BLaER1 (cell line): Measurements from ENCODE around the gene RASGEF1C.
A peak's percentile ranks its signal among the peaks of the same experiment; 100 is the strongest.

Source experiments
- H3K27ac ChIP-seq: shearing (Covaris generic); formaldehyde crosslinking; 2 replicates; pipeline ENCODE4 v1.8.1; 2022
- H3K27me3 ChIP-seq: shearing (Covaris generic); formaldehyde crosslinking; 2 replicates; pipeline ENCODE4 v1.8.1; 2022
- H3K36me3 ChIP-seq: shearing (Covaris generic); formaldehyde crosslinking; 2 replicates; pipeline ENCODE4 v1.8.1; 2022
- H3K4me1 ChIP-seq: shearing (Covaris generic); formaldehyde crosslinking; 2 replicates; pipeline ENCODE4 v1.8.1; 2022
- H3K4me2 ChIP-seq: shearing (Covaris generic); formaldehyde crosslinking; 2 replicates; pipeline ENCODE4 v1.8.1; 2022
- H3K4me3 ChIP-seq: shearing (Covaris generic); formaldehyde crosslinking; 2 replicates; pipeline ENCODE4 v1.8.1; 2022
- H3K9ac ChIP-seq: shearing (Covaris generic); formaldehyde crosslinking; 2 replicates; pipeline ENCODE4 v1.8.1; 2022
- H3K9me3 ChIP-seq: shearing (Covaris generic); formaldehyde crosslinking; 2 replicates; pipeline ENCODE4 v1.8.1; 2022
- H4K20me1 ChIP-seq: shearing (Covaris generic); formaldehyde crosslinking; 2 replicates; pipeline ENCODE4 v1.8.1; 2022
- Cebpa-rat ChIP-seq: shearing (Covaris generic); IDR thresholded peaks from 2 replicates; pipeline ENCODE4 v1.8.1; 2022

The RASGEF1C gene

DNA sequence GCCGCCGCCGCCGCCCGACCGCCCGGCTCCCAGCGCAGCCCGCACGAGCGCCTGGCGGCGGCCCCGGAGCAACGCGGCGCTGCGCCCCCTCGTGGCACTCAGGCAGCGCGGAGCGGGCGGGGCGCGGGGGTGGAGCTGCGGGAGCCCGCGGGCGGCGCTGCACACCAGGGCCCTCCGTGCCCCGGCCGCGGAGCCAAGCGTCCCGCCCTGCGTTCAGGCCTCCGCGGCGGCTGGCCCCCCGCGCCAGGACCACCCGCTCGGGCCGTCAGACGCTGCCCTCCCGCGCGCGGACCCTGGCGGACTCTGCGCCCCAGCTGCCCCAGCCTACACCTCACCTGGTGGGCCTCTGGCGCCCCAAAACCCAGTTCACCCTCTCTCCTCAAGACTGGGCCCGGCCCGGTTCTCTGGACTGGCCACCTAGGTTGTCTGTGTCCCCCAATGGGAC is at the start of gene RASGEF1C:
Gene RASGEF1C, minus strand, starts transcription at position 75 of the 445 bp plus-strand sequence. CDS start 71,159 bp downstream, outside the sequence.
- Histone ChIP-seq H3K4me3 (peak within 1 kb of the TSS; percentile 73), H3K4me1 (peaks cover 19% of the 10 kb centered on the region), H3K36me3 (no peaks in the 10 kb centered on the region), H3K27ac (no peak within 1 kb of the TSS), H3K27me3 (peaks cover 8% of the 10 kb centered on the region), H4K20me1 (no peaks in the 10 kb centered on the region), H3K4me2 (peak within 1 kb of the TSS; percentile 89), H3K9ac (peak within 1 kb of the TSS; percentile 75), H3K9me3 (no peaks in the 10 kb centered on the region)
- no peak for TF ChIP-seq Cebpa-rat

DNA sequence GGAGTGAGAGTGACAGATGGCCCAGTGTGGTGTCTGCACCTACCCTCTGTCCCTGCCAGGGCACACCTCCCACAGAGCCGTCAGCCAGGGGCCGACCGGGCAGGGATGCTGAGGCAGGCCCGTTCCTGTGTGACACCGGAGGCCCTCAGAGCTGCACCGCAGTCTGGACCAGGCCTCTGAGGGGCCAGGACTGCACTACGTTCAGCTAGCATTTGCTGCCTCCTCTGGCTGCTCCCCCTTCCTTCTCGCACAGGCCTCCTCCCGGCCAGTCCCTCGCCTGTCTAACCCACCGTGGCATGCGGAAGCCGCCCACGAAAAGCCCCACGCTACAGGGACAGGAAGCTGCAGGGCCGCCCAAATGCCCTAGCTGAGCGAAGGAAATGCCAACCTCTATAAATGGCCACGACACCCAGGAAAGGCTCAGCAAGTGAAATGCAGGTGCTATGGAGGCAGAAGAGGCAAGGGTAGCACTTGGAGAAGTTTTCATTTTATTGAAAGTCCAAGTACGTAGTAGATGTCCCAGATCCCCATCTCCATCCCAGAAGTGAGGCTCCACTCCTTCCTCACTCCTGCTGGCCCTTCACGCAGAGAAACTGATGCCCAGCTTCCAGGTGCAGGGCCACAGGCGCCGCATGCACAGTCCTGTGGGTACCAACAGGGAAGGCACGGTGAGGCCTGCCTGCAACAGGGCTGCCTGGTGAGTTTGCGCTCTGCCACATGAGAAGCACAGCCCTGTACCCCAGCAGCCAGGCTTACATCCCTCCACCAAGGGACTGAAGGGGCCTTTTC is 44.2 kb upstream of the RASGEF1C start:
- peak overlapping the region; percentile 42 for H3K4me3 ChIP-seq
- TF ChIP-seq Cebpa-rat = no peak
- H4K20me1 ChIP-seq = no peaks in the 10 kb centered on the region
- no peaks in the 10 kb centered on the region for H3K4me1 ChIP-seq
- H3K27ac ChIP-seq = no peak overlapping the region
- H3K4me2 ChIP-seq = no peak overlapping the region
- no peak overlapping the region for H3K9ac ChIP-seq
- H3K27me3 ChIP-seq = no peaks in the 10 kb centered on the region
- peaks cover 98% of the 10 kb centered on the region for H3K36me3 ChIP-seq
- H3K9me3 ChIP-seq = peaks cover 100% of the 10 kb centered on the region

DNA sequence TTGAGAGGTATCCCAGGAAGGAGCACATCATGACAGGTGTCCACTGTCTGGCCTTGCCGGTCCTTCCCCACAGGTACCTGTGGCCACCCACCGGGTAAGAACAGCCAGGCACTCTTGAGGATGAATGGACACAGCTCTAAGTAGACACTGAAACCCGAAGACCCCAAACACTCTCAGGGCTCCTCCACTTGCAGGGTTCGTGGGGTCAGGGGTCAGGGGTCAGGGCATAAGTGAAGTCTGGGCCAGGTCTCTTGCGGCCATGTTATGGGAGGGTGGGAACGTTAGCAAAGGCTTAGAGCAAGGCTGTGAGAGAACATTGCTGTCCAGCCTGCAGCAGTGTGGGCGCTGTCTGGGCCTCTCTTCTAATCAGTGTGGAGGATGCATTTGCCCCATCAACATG is 42.9 kb upstream of the RASGEF1C start:
- Histone ChIP-seq H3K4me3 (0 out of 2 replicates have a peak overlapping the region, but pooled peaks have one; percentile 42), H3K27me3 (no peaks in the 10 kb centered on the region), H3K4me2 (no peak overlapping the region), H3K4me1 (no peaks in the 10 kb centered on the region), H3K36me3 (peaks cover 98% of the 10 kb centered on the region), H4K20me1 (no peaks in the 10 kb centered on the region), H3K9me3 (peaks cover 99% of the 10 kb centered on the region), H3K27ac (no peak overlapping the region), H3K9ac (no peak overlapping the region)
- no peak for TF ChIP-seq Cebpa-rat

DNA sequence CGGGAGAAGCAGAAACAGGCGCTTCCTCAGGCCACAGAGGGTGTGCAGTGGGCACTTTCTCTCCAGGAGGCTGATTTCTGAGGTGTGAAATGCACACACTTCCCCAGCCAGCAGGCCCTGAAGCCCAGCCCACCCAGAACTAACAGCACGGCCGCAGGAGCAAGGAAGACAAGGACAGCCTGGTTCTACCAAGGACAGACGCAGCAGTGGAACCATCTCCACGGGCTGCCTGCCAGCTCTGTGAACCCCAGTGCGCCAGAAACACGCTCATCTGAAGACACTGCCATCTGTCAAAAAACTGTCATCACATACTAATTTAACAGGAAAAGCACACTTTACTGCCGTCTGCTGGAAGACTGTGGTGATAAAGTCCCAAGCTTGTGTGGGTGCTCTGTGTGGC is 42.1 kb upstream of the RASGEF1C start:
- no peak overlapping the region for H3K27ac ChIP-seq
- TF ChIP-seq Cebpa-rat = no peak
- no peak overlapping the region for H3K4me3 ChIP-seq
- no peaks in the 10 kb centered on the region for H3K4me1 ChIP-seq
- no peak overlapping the region for H3K9ac ChIP-seq
- H3K27me3 ChIP-seq = no peaks in the 10 kb centered on the region
- peaks cover 98% of the 10 kb centered on the region for H3K36me3 ChIP-seq
- H4K20me1 ChIP-seq = no peaks in the 10 kb centered on the region
- H3K9me3 ChIP-seq = peaks cover 97% of the 10 kb centered on the region
- H3K4me2 ChIP-seq = no peak overlapping the region

DNA sequence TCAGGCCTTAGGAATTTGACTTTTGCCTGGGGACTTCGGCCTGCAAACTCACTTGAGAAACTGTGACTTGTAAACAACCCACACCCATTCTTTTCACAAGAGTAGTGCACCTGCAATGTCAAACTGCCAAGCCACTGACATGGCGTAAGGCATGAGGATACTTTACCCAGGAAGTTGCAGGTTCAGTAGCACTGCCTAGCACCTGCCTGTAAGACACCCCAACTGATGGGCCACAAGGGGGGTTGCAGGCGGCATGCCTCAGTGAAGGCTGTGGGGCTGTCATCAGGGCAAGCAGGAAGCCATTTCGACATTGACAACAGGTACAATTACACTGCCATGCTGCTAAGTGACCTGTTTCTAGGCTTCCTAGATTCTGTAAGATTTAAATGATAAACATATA is 41.3 kb upstream of the RASGEF1C start:
- H3K36me3 ChIP-seq = peaks cover 95% of the 10 kb centered on the region
- H3K9ac ChIP-seq = no peak overlapping the region
- no peak for TF ChIP-seq Cebpa-rat
- H3K4me1 ChIP-seq = no peaks in the 10 kb centered on the region
- H3K4me3 ChIP-seq = no peak overlapping the region
- H3K9me3 ChIP-seq = peaks cover 92% of the 10 kb centered on the region
- no peak overlapping the region for H3K27ac ChIP-seq
- H3K27me3 ChIP-seq = no peaks in the 10 kb centered on the region
- H4K20me1 ChIP-seq = no peaks in the 10 kb centered on the region
- no peak overlapping the region for H3K4me2 ChIP-seq

DNA sequence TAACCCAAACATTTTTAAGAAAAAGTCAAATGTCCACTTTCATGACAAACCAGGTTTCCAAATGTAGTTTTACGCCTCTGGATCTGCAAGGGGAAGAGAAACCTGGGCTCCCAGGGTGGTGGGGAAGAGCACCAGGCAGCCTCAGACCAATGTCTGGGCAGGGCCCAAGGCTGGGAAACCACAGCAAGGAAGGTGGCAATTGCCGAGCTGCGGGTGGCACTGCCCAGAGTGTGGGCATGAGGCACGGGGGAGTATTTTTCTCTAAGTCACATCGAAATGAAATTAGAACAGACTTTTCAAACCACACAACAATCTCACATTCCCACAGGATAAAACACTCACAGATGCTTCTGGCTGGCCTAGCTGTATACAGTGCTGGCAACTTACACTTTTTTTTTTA is 32.6 kb upstream of the RASGEF1C start:
- Histone ChIP-seq H3K27ac (no peak overlapping the region), H3K9me3 (peaks cover 21% of the 10 kb centered on the region), H3K36me3 (peaks cover 92% of the 10 kb centered on the region), H4K20me1 (no peaks in the 10 kb centered on the region), H3K4me1 (no peaks in the 10 kb centered on the region), H3K4me3 (no peak overlapping the region), H3K4me2 (no peak overlapping the region), H3K27me3 (no peaks in the 10 kb centered on the region), H3K9ac (no peak overlapping the region)
- TF ChIP-seq Cebpa-rat = no peak

DNA sequence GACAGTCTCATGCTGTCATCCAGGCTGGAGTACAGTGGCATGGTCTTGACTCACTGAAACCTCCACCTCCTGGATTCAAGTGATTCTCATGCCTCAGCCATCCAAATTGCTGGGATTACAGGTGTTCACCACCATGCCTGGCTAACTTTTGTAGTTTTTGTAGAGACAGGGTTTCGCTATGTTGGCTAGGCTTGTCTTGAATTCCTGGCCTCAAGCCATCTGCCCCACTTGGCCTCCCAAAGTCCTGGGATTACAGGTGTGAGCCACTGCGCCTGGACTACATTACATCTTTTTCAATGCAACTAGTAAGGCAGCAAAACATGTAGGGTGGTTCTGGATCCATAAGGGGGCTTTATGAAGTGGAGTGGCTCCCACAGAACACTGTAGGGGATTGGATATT is 29.6 kb upstream of the RASGEF1C start:
- peaks cover 94% of the 10 kb centered on the region for H3K36me3 ChIP-seq
- no peak overlapping the region for H3K4me3 ChIP-seq
- H3K27ac ChIP-seq = no peak overlapping the region
- no peaks in the 10 kb centered on the region for H3K27me3 ChIP-seq
- no peaks in the 10 kb centered on the region; the same call in 1 of the 2 replicates for H3K9me3 ChIP-seq
- H4K20me1 ChIP-seq = no peaks in the 10 kb centered on the region
- no peaks in the 10 kb centered on the region for H3K4me1 ChIP-seq
- no peak overlapping the region for H3K4me2 ChIP-seq
- TF ChIP-seq Cebpa-rat = no peak
- H3K9ac ChIP-seq = no peak overlapping the region

DNA sequence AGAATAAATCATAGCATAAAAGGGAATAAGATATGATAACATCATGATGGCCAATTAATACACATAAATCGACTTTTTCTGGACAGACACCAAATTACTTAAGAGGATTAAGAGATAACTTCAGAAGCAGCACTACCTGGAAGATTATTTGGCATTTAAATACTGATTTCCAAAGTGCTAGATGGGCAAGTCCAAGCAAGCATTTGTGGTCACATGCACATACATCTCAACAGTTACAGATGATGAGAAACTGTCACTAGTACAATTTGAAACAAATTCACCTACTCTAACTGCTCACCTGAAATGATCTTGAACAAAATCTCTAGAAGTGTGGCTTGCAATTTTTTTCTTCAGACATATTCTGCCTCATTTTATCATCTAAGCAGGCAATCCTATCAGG is 26.8 kb upstream of the RASGEF1C start:
- peaks cover 86% of the 10 kb centered on the region for H3K36me3 ChIP-seq
- no peak for TF ChIP-seq Cebpa-rat

DNA sequence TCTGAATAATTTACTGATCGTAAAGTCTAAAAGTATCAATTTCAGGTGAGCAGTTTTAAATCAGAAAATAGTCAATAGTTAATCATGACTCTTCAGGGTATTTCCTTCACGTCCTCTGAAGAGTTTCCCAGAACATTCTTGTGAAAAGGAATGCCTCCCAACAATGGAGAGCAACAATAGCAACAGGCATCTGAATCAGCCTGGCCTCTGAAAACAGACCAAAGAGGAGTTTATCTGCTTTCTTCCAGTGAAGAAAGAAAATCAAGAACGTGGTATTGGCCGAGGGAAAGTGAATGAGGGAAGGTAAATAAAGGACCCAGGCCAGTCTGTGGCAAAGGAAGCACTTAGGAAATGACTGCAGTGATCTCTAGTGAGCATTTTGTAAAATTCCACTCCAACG is 26.1 kb upstream of the RASGEF1C start:
- H4K20me1 ChIP-seq = no peaks in the 10 kb centered on the region
- peaks cover 84% of the 10 kb centered on the region for H3K36me3 ChIP-seq
- H3K4me3 ChIP-seq = no peak overlapping the region
- no peaks in the 10 kb centered on the region for H3K4me1 ChIP-seq
- TF ChIP-seq Cebpa-rat = no peak
- no peak overlapping the region for H3K4me2 ChIP-seq
- H3K9me3 ChIP-seq = no peaks in the 10 kb centered on the region
- H3K27me3 ChIP-seq = no peaks in the 10 kb centered on the region
- no peak overlapping the region for H3K27ac ChIP-seq
- H3K9ac ChIP-seq = no peak overlapping the region

More for the DNA sequence above, 26.8 kb upstream of the RASGEF1C start:
- H3K27ac ChIP-seq = no peak overlapping the region
- H3K9me3 ChIP-seq = no peaks in the 10 kb centered on the region
- no peak overlapping the region for H3K4me2 ChIP-seq
- no peak overlapping the region for H3K4me3 ChIP-seq
- no peak overlapping the region for H3K9ac ChIP-seq
- no peaks in the 10 kb centered on the region for H4K20me1 ChIP-seq
- no peaks in the 10 kb centered on the region for H3K27me3 ChIP-seq
- H3K4me1 ChIP-seq = no peaks in the 10 kb centered on the region

DNA sequence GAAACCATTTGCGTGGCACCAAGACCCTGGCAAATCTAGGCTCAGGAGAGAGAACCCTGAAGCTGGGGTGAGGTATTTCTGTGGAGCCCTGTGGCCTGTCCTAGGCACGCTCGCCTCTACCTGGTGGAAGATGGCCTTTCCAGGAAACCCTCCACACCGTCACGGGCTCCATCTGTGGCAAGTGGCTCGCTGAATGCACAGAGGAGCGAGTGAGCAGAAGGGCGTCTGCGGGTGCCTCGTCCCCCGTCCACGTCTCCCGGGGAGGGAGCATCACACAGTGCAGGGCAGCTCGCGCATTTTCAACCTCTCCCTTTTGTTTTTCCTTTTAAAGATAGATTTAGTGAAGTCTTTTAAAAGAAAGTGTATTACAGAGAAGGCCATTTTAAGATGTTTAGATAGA is 25.3 kb upstream of the RASGEF1C start:
- peaks cover 84% of the 10 kb centered on the region for H3K36me3 ChIP-seq
- no peak overlapping the region for H3K4me2 ChIP-seq
- H3K9me3 ChIP-seq = no peaks in the 10 kb centered on the region
- no peak overlapping the region for H3K4me3 ChIP-seq
- no peaks in the 10 kb centered on the region for H3K27me3 ChIP-seq
- H4K20me1 ChIP-seq = no peaks in the 10 kb centered on the region
- H3K9ac ChIP-seq = no peak overlapping the region
- no peak for TF ChIP-seq Cebpa-rat
- no peaks in the 10 kb centered on the region for H3K4me1 ChIP-seq
- no peak overlapping the region for H3K27ac ChIP-seq
